ENCODE measurements around the gene CEP128. TPM values are rescaled to one million over a fixed set of nuclear protein-coding genes. Genes with fewer than 3 reads are reported as not detected.

The CEP128 gene
- 4.9 and 7.4 TPM in 2 replicates for total RNA-seq

GRCh38 chr14:80941241-80942185, at the start of gene CEP128:
Gene CEP128 (minus strand): TSS chr14:80941738.
- DNase-seq (ENCODE audit: low read depth, low spot score) = peak; percentile 93

- DNase-seq (ENCODE audit: low read depth, low spot score) = no peak
Observed at GRCh38 chr14:80988735-80989429, 47.3 kb upstream of the CEP128 start.

GRCh38 chr14:80988192-80988591, 46.7 kb upstream of the CEP128 start:
- DNase-seq (ENCODE audit: low read depth, low spot score) = no peak

GRCh38 chr14:80987235-80988032, 45.9 kb upstream of the CEP128 start:
- no peak for DNase-seq (ENCODE audit: low read depth, low spot score)

GRCh38 chr14:80982711-80983110, 41.2 kb upstream of the CEP128 start:
- DNase-seq (ENCODE audit: low read depth, low spot score) = no peak

- DNase-seq (ENCODE audit: low read depth, low spot score) = no peak
Observed at GRCh38 chr14:80981673-80982072, 40.1 kb upstream of the CEP128 start.

GRCh38 chr14:80981156-80981555, 39.6 kb upstream of the CEP128 start:
- DNase-seq (ENCODE audit: low read depth, low spot score) = no peak

GRCh38 chr14:80979951-80980350, 38.4 kb upstream of the CEP128 start:
- no peak for DNase-seq (ENCODE audit: low read depth, low spot score)

GRCh38 chr14:80978403-80978802, 36.9 kb upstream of the CEP128 start:
- DNase-seq (ENCODE audit: low read depth, low spot score) = no peak

- DNase-seq (ENCODE audit: low read depth, low spot score) = no peak
Observed at GRCh38 chr14:80977221-80977620, 35.7 kb upstream of the CEP128 start.

- DNase-seq (ENCODE audit: low read depth, low spot score) = no peak
Observed at GRCh38 chr14:80974679-80975078, 33.1 kb upstream of the CEP128 start.

- DNase-seq (ENCODE audit: low read depth, low spot score) = no peak
Observed at GRCh38 chr14:80973931-80974641, 32.5 kb upstream of the CEP128 start.

GRCh38 chr14:80965037-80965436, 23.5 kb upstream of the CEP128 start:
- DNase-seq (ENCODE audit: low read depth, low spot score) = no peak

GRCh38 chr14:80959496-80959895, 18.0 kb upstream of the CEP128 start:
- DNase-seq (ENCODE audit: low read depth, low spot score) = no peak

- DNase-seq (ENCODE audit: low read depth, low spot score) = no peak
Observed at GRCh38 chr14:80958939-80959338, 17.4 kb upstream of the CEP128 start.

GRCh38 chr14:80958226-80958625, 16.7 kb upstream of the CEP128 start:
- no peak for DNase-seq (ENCODE audit: low read depth, low spot score)

- no peak for DNase-seq (ENCODE audit: low read depth, low spot score)
Observed at GRCh38 chr14:80957613-80958012, 16.1 kb upstream of the CEP128 start.

- no peak for DNase-seq (ENCODE audit: low read depth, low spot score)
Observed at GRCh38 chr14:80956922-80957321, 15.4 kb upstream of the CEP128 start.

- DNase-seq (ENCODE audit: low read depth, low spot score) = no peak
Observed at GRCh38 chr14:80956102-80956501, 14.6 kb upstream of the CEP128 start.

- no peak for DNase-seq (ENCODE audit: low read depth, low spot score)
Observed at GRCh38 chr14:80955416-80955941, 13.9 kb upstream of the CEP128 start, which contains the start of gene TSHR. Gene TSHR (plus strand): TSS chr14:80955621. CDS start chr14:80955681, 60 bp downstream.

Data from pulmonary artery endothelial cell (primary cell).